ENCODE results near the gene SMAD7. TPM values are rescaled to one million over a fixed set of nuclear protein-coding genes. Genes with fewer than 3 reads are reported as not detected.

The SMAD7 gene
- polyA plus RNA-seq, 2 of the 4 experiments (the other 2 are of a cell fraction), result 19.9 to 26.9 TPM

DNA sequence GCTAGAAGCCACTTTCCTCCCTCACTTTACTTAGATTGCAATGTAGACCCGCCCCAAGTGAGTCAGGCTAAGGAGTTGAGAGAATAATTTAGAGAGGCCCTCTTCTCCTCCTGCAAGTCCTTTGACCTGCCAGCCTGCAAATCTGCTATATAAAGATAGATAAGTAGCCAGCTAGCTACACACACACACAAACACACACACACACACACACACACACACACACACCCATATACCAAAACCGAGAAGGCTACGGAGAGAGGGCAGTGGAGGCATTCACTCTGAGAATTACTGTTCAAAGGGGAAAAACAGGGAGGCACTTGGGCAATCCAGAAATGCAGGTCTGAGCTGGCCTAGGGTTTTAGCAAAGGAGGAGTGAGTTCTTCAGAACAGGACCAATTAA is 23.0 kb upstream of the SMAD7 start:
- ATAC-seq, result no peak
- POLR2A ChIA-PET, result interaction anchor here (1.3 kb wide), 1 partner anchor 21 kb away, joined by 10 read pairs; no protein-coding TSS in a partner anchor
- no peak for TF ChIP-seq RFX5 (IDR thresholded peaks at IDR 0.05)
- no peak for TF ChIP-seq HOXA7 (CRISPR knock-in tag; IDR thresholded peaks at IDR 0.05)
- TF ChIP-seq SREBF2 (IDR thresholded peaks at IDR 0.05), result no peak
- TF ChIP-seq ZNF302 (CRISPR knock-in tag; IDR thresholded peaks at IDR 0.05), result no peak
- Histone ChIP-seq H3K4me2 (no peak overlapping the region), H3K9me3 (no peaks in the 10 kb centered on the region), H3K4me3 (no peak overlapping the region), H3K4me1 (peaks cover 14% of the 10 kb centered on the region), H3K27ac (peak overlapping the region in 1 of 2 experiments; percentile 99; a peak in 2 of 6 replicates)
- CTCF ChIA-PET, result interaction anchor here (0.7 kb wide), 1 partner anchor 10 kb away, joined by 3 read pairs; no protein-coding TSS in a partner anchor
- WGBS (ENCODE audit: missing lambda C conversion rate), result 89% methylated on average over 3 of the region's 3 CpGs
- no peak for DNase-seq (ENCODE audit: low read depth in 1 of 2, low spot score in 1 of 2)
- FAIRE-seq, result no peak

- Histone ChIP-seq H3K27ac (no peak overlapping the region), H3K4me2 (no peak overlapping the region), H3K4me1 (no peaks in the 10 kb centered on the region), H3K9me3 (no peaks in the 10 kb centered on the region), H3K4me3 (no peak overlapping the region)
- ChIA-PET CTCF (interaction anchor here (0.8 to 1.2 kb wide), 4 partner anchors 18 to 192 kb away, joined by 3 to 4 read pairs (median 3); partner anchors contain the start of gene SMAD7), POLR2A (no interaction called here)
- FAIRE-seq (no peak), DNase-seq (ENCODE audit: low read depth in 1 of 2, low spot score in 1 of 2) (no peak), ATAC-seq (no peak)
- 85% methylated on average over 11 of the region's 11 CpGs for WGBS (ENCODE audit: missing lambda C conversion rate)
- TF ChIP-seq RFX5 (IDR thresholded peaks at IDR 0.05) (no peak), CEBPB (IDR thresholded peaks at IDR 0.05) (no peak), PBX3 (IDR thresholded peaks at IDR 0.05) (no peak), GATA3 (IDR thresholded peaks at IDR 0.05; ENCODE audit: borderline replicate concordance) (no peak), RARB (CRISPR knock-in tag; IDR thresholded peaks at IDR 0.05) (no peak), BHLHE40 (IDR thresholded peaks at IDR 0.05; ENCODE audit: low read depth, low read length) (no peak), MYC (IDR thresholded peaks at IDR 0.05; ENCODE audit: borderline replicate concordance, low read length) (no peak), FOSL2 (IDR thresholded peaks at IDR 0.05) (no peak), FOSL2 (CRISPR knock-in tag; IDR thresholded peaks at IDR 0.05) (no peak), RAD21 (conservative IDR thresholded peaks at IDR 0.05 in 1 of 2, IDR thresholded peaks at IDR 0.05 in 1 of 2) (no peak), NR3C1 (IDR thresholded peaks at IDR 0.05) (no peak), EP300 (IDR thresholded peaks at IDR 0.05) (no peak), RCOR1 (IDR thresholded peaks at IDR 0.05; ENCODE audit: low read depth, low read length) (no peak), HOXA7 (CRISPR knock-in tag; IDR thresholded peaks at IDR 0.05) (no peak), HOXB5 (CRISPR knock-in tag; IDR thresholded peaks at IDR 0.05) (no peak), E2F6 (IDR thresholded peaks at IDR 0.05; ENCODE audit: borderline replicate concordance, low read depth) (no peak)
- TF ChIP-seq, protein P1, sequence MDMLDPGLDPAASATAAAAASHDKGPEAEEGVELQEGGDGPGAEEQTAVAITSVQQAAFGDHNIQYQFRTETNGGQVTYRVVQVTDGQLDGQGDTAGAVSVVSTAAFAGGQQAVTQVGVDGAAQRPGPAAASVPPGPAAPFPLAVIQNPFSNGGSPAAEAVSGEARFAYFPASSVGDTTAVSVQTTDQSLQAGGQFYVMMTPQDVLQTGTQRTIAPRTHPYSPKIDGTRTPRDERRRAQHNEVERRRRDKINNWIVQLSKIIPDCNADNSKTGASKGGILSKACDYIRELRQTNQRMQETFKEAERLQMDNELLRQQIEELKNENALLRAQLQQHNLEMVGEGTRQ (IDR thresholded peaks at IDR 0.05), result no peak
These were observed 17.8 kb upstream of the SMAD7 start for GRCh38 chr18:48968412-48969215.

DNA sequence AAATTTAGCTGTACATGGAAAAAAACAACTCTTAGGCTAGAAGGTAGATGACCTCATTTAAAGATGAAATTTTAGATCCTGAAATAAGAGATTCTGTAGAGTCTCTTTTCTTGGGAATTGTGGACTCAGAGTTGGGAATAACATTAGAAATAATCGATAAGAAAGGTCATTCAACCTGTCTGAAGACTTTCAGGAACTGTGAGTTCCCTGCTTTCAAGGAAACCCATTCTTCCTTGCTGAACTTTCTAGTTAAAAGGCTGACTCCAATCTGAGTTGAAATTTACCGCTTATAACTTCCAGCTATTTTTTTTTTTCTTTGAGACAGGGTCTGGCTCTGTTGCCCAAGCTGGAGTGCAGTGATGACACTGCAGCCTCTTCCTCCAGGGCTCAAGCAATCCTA is 16.8 kb upstream of the SMAD7 start:
- POLR2A ChIA-PET, result no interaction called here
- TF ChIP-seq HOXA7 (CRISPR knock-in tag; IDR thresholded peaks at IDR 0.05), result no peak
- no peak for TF ChIP-seq HDAC2 (IDR thresholded peaks at IDR 0.05)
- Histone ChIP-seq H3K27ac (no peak overlapping the region), H3K4me3 (no peak overlapping the region), H3K4me2 (no peak overlapping the region), H3K9me3 (no peaks in the 10 kb centered on the region), H3K4me1 (no peaks in the 10 kb centered on the region)
- DNase-seq (ENCODE audit: low read depth in 1 of 2, low spot score in 1 of 2) (no peak), ATAC-seq (no peak), FAIRE-seq (no peak)
- 85% methylated on average over 2 of the region's 2 CpGs for WGBS (ENCODE audit: missing lambda C conversion rate)
- CTCF ChIA-PET, result interaction anchor here (0.7 to 1.2 kb wide), 2 partner anchors 191 to 945 kb away, joined by 3 read pairs; no protein-coding TSS in a partner anchor

All from A549 (cell line).